ENCODE data around the gene HPX.

GRCh38 chr11:6431861-6432260 is 8.9 kb downstream of the HPX start:
- TF ChIP-seq POLR2A (IDR thresholded peaks at IDR 0.05) (no peak), CTCF (IDR thresholded peaks at IDR 0.05) (no peak)

Measured in testis (tissue), 2 donors.